GM18508 (cell line): ENCODE results near the gene RERE.

Experiments
- ATAC-seq: cut with Tn5 transposase; IDR thresholded peaks from one replicate; pipeline ENCODE4 v1.9.1; 2021; ENCODE audit warnings: moderate number of reproducible peaks; ENCODE audit not compliant: insufficient read depth, unreplicated experiment

RERE gene

DNA sequence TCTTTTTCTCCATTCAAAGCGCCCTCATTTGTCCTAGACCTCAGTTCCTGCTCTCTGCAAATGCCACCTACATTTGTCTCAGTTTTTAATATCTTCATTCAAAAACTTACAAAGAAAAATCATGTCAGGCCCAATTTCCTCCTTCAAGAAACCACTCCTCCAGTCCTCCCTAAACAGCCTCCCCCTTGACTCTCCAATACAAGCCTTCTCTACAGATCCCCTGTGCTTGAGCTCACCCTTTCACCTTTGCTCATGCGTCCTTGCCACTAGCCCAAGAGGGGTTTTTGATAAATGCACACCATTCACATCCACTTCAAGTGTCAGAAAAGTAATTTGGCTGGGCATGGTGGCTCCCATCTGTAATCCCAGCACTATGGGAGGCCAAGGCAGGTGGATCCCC is 140.6 kb downstream of the RERE start:
- ATAC-seq = no peak

DNA sequence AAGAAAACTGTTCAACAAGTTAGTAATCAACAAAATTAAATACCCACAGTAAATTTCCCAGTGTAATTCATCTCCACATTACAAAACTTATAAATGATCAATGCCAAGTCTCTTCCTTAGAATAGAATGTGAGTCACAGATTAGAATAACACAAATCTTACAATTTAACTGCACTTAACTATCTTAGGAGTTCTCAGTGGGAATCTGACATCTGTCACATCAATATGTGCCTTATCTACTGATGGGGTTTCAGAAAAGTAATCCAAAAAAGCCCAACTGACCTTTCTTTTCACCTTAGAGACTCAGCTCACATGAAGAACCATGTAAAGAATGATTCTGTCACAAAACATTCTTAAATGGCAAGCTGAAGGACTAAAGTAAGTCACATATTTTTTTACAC is 141.4 kb downstream of the RERE start:
- ATAC-seq = no peak

DNA sequence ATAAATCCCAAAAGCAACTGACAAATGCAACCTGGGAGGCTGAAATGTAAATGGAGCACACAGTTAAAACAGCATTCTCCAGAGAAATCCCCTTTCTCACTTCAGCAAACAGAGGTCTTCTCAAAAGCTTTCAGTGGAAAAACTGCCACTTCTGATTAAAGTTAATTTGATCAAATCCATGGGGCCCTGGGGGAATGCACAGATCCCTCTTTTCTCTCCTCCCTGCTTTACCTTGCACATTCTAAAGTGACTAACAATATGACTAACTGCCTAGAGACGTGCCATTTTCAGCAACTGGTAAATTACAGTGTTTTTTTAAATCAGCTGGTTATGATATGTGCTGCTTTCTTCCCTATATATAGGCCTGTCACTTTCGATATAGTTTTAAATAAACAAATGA is 142.5 kb downstream of the RERE start:
- no peak for ATAC-seq

DNA sequence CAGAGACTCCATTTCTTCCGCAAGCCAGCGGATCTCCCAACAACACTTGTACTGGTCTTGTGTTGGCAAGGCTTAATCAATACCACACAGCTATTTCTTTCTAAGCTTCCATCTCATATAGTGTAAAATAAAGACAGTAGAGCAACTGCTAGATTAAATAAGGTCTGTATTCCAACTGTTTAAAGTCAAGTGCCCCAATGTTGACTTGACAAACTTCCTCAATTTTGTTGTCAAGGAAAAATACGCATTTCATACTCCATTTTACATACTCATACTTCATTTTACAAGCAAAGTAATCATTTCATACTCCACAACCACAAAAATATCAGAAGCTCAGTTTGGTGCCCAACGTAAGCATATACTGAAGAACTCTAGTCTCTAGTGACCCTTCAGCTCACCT is 143.0 kb downstream of the RERE start:
- ATAC-seq = no peak

GRCh38 chr1:8671306-8671917 is 146.0 kb downstream of the RERE start:
- ATAC-seq = no peak

GRCh38 chr1:8670371-8670818 is 147.0 kb downstream of the RERE start:
- no peak for ATAC-seq

DNA sequence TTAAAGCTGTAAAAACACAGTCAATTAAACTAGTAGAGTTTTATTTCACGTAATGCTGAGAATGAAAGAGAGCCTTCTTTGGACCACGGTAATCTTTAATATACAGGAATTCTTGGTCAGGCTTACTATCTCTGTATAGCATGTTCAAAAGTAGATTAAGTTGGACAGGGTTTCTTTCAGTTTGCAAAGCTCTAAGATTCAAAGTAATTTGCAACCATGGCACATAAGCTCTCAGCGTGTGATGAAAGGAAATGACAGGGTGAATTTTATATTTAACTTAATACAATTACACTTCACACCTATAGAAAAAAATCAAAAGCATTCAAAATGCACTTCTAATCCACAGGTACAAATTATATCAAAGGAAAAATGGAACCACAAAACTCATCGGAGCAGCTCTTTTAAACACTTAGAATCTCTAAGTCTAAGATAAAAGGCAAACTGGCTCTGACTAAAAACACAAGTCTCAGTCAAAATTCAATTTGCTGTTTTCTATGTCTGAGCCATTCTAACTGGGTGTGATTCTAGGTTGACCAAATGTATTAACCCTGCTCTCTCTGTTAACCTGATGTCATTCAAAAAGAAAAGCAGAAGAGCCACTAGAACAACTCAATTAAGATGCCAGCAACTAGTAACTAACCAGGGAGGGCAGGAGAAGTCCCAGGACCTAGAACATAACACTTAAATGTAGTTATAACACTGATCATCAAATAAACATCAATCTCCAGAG is 147.7 kb downstream of the RERE start:
- no peak for ATAC-seq

DNA sequence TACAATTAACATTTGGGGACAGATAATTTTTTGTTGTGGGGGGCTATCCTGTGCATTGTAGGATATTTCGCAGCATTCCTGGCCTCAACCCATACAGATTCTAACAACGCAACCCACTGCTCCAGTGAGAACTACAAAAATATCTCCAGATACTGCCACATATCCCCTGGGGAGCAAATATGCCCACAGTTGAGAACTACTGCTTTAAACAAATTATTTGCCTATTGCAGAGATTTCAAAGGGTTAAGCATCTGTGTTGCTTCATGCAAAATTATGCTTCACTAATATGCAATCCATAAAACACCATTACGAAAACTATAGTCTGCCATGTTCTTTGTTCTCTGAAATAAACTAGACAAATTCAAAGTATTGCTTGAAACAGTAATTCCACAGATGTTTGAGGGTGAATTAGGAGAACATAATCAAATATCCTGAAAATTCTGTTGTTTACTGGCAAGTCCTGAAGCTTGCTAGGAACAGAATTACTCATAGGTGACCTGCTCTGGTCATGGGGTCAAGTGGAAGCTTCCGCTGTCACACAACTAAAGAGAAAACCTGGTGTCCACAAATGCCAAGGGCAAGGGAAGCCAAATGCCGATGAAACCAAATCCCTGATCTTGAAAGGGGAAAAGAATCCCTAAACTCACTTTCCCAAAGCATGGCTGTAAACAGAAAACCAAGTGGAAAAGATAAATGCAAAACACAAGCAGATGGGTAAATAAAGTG is 149.4 kb downstream of the RERE start:
- no peak for ATAC-seq

GRCh38 chr1:8666389-8667167 is 150.9 kb downstream of the RERE start:
- ATAC-seq = no peak

- no peak for ATAC-seq
Observed at GRCh38 chr1:8665833-8666232, 151.6 kb downstream of the RERE start.

DNA sequence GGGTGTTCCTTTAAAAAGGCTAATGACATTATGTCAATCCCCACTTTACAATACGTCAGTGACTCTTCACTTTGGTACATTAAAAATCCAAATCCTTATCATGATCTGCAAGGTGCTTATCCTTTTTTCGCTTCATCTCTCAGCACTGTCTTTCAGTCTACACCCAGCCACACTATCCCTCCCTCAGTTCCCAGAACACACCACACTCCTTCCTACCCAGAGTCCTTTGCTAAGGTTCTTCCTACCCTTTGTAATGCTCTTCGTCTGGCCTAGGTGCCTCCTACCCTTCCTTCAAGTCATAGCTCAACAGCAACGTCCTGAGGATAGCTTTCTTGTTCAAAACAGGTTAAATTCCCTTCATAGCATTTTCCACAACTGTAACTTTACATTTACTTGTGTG is 152.6 kb downstream of the RERE start:
- no peak for ATAC-seq

DNA sequence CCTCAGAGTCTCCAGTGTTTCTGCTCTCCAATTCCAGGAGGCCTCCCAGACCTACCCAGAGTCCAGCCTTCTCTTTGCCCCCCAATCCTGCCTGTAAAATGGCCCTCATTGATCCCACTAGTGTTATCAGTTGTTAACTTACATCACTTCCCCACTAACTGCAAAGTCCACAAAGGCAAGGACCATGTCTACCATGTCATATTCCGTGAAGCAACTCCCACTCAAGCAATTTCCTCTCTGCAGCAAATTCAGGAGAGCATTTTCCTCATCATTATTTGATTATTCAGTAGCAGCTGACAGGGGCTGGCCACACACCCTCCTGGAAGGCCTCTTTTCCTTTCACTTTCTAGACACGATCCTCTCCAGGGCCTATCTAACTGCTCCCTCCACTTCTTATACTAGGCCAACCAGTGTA is 153.5 kb downstream of the RERE start:
- no peak for ATAC-seq

GRCh38 chr1:8663090-8663802 is 154.2 kb downstream of the RERE start:
- no peak for ATAC-seq

DNA sequence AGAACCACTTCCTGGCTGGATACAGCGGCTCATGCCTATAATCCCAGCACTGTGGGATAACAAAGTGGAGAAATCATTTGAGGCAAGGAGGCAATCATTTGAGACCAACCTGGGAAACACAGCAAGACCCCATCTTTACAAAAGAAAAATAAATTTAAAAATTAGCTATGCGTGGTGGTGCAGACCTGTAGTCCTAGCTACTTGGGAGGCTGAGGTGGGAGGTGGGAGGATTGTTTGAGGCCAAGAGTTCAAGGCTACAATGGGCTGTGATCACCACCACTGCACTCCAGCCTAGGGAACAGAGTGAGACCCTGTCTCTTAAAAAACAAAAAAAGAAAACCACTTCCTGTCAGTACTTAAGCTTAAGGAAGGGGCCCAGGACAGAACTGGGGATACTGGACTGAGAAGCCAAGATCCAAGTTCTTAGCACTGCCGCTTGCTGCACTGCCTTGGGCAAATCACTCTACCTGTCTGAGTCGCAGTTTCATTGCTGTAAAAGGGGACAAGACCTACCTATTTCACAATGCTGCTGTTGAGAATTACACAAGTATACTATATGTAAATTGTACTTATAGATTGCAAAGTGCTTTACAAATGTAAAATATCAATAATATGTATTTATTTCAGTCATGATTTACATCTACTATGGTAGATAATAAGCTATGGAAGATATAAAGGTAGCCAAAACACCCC is 154.9 kb downstream of the RERE start:
- ATAC-seq = no peak

DNA sequence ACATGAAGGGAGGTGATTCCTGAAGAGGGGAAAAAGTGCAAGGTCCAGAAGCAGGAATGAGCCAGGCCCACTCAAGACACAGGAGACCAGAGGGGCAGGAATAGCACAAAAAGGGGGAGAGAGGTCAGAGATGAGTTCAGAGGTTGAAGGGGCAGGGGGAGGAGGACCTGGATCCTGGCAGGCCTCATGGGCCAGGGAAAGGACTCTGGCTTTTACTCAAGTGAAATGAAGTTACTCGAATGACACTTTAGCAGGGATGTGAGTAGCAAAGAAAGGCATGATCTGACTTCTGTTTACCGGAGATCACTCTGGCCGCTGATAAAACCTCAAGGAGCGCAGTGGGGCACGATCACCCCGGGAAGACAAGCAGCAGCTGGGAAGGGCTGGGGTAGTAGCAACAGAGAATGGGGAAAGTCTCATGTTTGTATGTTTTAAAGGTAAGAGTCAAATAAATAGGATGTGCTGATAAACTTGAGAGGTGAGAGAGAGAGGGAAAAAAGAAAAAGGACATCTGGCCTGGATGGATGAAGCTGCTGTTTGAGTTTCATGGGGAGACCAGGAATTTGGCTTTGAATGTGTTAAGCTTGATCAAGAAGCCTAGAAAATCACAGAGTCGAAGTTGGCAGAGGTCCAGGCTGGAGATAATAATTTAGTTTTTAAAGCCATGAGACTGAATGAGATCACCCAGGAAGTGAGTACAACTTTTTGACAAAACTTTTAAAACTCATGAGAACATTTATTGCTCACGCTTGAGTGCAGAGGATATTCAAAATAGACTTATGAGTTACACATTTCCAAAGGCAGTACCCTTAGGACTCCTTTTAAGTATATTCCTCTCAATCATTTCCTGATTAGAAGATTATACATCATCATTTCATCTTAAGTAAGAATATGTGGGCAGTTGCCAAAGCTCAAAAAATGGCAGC is 156.0 kb downstream of the RERE start:
- no peak for ATAC-seq

- no peak for ATAC-seq
Observed at GRCh38 chr1:8660411-8660828, 157.0 kb downstream of the RERE start.

DNA sequence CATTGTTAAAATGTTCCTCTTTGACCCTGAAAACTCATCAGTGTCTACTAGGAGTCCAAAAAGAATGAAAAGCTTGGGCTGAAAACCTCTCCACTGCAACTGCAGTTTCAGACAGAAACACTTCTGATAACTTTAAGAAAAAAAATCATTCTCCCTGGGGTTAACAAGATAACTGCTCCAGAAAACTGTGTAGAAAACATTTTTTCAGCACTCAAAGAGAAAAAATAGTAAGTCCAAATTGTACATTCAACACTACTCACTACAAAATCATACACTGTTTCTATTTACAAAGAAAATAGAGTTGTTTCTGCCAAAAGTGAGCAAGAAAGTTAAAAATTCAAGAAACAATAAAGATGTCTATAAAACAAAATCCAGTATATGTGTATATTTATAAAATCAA is 157.8 kb downstream of the RERE start:
- no peak for ATAC-seq

- no peak for ATAC-seq
Observed at GRCh38 chr1:8653878-8654277, 163.6 kb downstream of the RERE start.
